SKM-1 treated with dmso at 0.1 percent for 144 hours (cell line): ENCODE results near the gene TRPM8.

ENCODE experiments used
- DNase-seq: peaks from one replicate; lab custom pipeline; 2025; ENCODE audit not compliant: unreplicated experiment; lab: John Stamatoyannopoulos, UW

Gene TRPM8

GRCh38 chr2:233999182-233999581, 82.0 kb downstream of the TRPM8 start:
- DNase-seq, result no peak

- DNase-seq, result no peak
Observed at GRCh38 chr2:234001380-234002160, 84.4 kb downstream of the TRPM8 start.

GRCh38 chr2:234002281-234002680, 85.1 kb downstream of the TRPM8 start:
- DNase-seq, result no peak

- DNase-seq, result no peak
Observed at GRCh38 chr2:234003972-234004617, 86.9 kb downstream of the TRPM8 start.

- no peak for DNase-seq
Observed at GRCh38 chr2:234005126-234005525, 88.0 kb downstream of the TRPM8 start.

- DNase-seq, result no peak
Observed at GRCh38 chr2:234006501-234006900, 89.3 kb downstream of the TRPM8 start.

- DNase-seq, result no peak
Observed at GRCh38 chr2:234014427-234014826, 97.3 kb downstream of the TRPM8 start.

- DNase-seq, result no peak
Observed at GRCh38 chr2:234015861-234016260, 98.7 kb downstream of the TRPM8 start.

- DNase-seq, result no peak
Observed at GRCh38 chr2:234019896-234020295, 102.7 kb downstream of the TRPM8 start.

- DNase-seq, result no peak
Observed at GRCh38 chr2:234020332-234020731, 103.2 kb downstream of the TRPM8 start.

GRCh38 chr2:234022424-234022823, 105.3 kb downstream of the TRPM8 start:
- DNase-seq, result no peak

GRCh38 chr2:234024304-234024703, 107.1 kb downstream of the TRPM8 start:
- no peak for DNase-seq

- DNase-seq, result peak; percentile 10
Observed at GRCh38 chr2:234025466-234025865, 108.3 kb downstream of the TRPM8 start.

GRCh38 chr2:234025891-234026401, 108.8 kb downstream of the TRPM8 start:
- no peak for DNase-seq

- no peak for DNase-seq
Observed at GRCh38 chr2:234026693-234027254, 109.6 kb downstream of the TRPM8 start.

- no peak for DNase-seq
Observed at GRCh38 chr2:234027641-234028040, 110.5 kb downstream of the TRPM8 start.

- DNase-seq, result no peak
Observed at GRCh38 chr2:234029150-234029733, 112.1 kb downstream of the TRPM8 start.

GRCh38 chr2:234031207-234031606, 114.0 kb downstream of the TRPM8 start:
- DNase-seq, result no peak

- no peak for DNase-seq
Observed at GRCh38 chr2:234032279-234032856, 115.2 kb downstream of the TRPM8 start.

GRCh38 chr2:234033174-234033573, 116.0 kb downstream of the TRPM8 start:
- DNase-seq, result no peak

- DNase-seq, result no peak
Observed at GRCh38 chr2:234033885-234034284, 116.7 kb downstream of the TRPM8 start.
